HG02870 (cell line): Measurements from ENCODE around the gene RNF167.

ENCODE experiments used
- ATAC-seq: cut with Tn5 transposase; IDR thresholded peaks from one replicate; pipeline ENCODE4 v1.9.1; 2021; ENCODE audit warnings: mild to moderate bottlenecking, moderate library complexity; ENCODE audit not compliant: unreplicated experiment

Gene RNF167

DNA sequence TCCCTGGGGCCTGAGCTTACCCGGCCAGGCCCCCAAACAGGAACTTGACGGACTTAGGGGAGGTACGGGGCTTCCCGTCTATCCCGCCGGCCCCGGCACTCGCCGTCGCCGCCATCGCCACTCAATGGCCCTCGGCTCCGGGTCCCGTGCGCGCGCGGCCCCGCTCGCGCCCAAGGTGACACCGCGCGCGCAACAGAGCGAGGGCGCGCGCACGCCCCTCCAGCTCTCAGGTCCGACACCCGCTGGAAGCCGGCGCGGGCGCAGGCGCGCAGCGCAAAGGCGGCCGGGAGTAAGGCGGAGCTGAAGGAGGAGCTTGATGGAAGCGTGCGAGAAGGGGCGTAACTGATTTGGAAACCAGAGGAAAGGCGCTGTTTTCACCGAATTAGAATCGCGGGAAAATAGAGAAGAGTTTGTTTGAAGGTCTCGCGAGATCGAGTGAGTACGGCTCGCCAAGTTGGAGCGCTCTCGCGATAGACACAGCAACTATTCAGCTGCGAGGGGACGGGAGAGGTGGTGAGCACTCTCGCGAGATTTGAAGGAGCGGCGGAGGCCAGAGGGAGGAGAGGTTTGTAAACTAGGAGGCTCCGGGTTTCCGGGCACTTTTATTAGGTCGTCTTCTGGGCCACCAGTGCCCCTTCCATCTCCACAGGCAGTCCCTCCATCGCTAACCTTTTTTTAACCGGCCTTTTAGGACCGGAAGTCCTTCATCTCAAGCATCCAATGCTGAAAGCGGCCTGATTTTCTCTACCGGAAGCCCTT lies at the start of gene RNF167, which contains the start of gene SLC25A11:
Gene RNF167, plus strand, starts transcription at position 473 of the 759 bp plus-strand sequence. CDS start 642 bp downstream, outside the sequence.
Gene SLC25A11, minus strand, starts transcription at position 251 of the 759 bp plus-strand sequence. Its CDS starts 136 bp downstream, at position 115.
- ATAC-seq: peak; percentile 65

- no peak for ATAC-seq
Observed at GRCh38 chr17:4891411-4892410, 48.4 kb upstream of the RNF167 start.

DNA sequence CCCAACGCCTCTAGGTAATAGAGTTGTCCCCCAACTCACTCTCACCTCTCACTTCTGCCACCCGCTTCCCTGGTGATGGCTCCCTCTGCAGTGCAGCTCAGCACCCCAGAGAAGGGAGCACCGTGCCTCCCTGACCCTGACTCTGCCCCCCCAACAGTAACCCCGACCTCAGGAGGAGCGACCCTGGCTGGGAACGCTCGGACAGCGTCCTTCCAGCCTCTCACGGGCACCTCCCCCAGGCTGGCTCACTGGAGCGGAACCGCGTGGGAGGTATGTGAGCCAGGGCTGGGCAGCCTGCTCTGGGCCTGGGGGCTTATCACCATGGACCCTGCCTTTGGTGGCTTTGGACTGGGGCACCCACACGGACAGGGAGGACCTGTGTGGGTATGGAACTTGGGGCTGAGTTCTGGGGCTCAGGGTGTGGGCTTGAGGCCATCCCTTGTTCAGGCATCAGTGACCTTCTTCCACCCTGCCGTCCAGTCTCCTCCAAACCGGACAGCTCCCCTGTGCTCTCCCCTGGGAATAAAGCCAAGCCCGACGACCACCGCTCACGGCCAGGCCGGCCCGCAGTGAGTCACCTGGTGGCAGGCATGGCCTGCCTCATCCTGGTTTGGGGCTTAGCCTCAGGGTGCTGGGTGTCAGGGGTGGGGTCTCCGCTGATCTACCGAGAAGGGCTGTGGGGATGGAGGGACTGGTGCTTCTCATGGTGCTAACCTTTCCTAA lies 47.4 kb upstream of the RNF167 start:
- ATAC-seq: no peak

GRCh38 chr17:4893272-4893671 lies 46.8 kb upstream of the RNF167 start:
- no peak for ATAC-seq

DNA sequence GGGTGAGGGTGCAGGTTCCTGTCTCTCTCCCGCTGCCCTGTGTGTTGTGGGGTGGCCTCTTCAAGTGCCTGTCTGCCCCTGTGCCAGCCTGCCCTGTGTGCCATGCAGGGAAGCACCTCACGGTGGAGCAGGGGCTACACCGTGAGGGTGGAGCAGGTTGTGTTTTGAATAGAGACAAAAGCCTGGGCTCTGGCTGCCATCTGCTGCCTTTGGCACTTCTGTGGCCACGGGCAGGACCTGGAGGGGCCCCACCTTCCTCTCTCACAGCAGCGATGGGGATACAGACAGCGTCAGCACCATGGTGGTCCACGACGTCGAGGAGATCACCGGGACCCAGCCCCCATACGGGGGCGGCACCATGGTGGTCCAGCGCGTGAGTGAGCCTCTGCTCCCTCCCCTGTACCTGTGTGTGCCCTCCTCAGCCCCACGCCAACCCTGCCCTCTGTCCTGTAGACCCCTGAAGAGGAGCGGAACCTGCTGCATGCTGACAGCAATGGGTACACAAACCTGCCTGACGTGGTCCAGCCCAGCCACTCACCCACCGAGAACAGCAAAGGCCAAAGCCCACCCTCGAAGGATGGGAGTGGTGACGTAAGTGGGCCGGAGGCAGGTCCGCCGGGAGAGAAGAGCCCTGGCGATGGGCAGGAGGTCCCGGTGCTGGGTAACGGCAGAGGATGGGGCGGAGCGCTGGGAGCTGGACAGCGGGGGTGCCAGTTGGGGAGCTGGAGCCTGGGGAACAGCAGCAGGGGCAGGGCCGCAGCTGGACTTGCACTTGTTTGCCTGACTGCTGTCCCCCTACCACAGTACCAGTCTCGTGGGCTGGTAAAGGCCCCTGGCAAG lies 46.1 kb upstream of the RNF167 start:
- no peak for ATAC-seq

DNA sequence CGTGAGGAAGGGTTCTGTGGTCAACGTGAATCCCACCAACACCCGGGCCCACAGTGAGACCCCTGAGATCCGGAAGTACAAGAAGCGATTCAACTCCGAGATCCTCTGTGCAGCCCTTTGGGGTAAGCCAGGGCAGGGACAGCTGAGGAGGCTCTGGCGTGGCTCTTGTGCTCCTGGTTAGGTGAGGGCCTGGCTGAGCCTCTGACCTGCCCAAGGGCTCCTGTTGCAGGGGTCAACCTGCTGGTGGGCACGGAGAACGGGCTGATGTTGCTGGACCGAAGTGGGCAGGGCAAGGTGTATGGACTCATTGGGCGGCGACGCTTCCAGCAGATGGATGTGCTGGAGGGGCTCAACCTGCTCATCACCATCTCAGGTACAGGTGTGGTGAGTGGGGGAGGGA lies 44.9 kb upstream of the RNF167 start:
- ATAC-seq: no peak

DNA sequence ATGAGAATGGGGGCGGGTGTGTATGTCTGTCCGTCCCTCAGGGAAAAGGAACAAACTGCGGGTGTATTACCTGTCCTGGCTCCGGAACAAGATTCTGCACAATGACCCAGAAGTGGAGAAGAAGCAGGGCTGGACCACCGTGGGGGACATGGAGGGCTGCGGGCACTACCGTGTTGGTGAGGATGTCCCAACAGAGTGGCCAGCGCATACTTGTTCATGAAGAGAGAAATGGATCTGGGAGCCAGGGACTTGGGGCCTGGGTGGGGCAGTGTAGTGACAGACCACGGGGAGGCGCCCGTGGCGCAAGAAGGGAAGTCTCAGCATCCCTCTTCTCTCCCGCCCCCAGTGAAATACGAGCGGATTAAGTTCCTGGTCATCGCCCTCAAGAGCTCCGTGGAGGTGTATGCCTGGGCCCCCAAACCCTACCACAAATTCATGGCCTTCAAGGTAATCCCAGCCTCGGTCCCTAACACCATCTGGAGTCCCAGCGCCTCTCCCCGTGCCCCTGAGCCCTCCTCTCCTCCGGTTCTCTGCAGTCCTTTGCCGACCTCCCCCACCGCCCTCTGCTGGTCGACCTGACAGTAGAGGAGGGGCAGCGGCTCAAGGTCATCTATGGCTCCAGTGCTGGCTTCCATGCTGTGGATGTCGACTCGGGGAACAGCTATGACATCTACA lies 44.3 kb upstream of the RNF167 start:
- ATAC-seq: no peak

GRCh38 chr17:4896332-4897197 lies 43.5 kb upstream of the RNF167 start:
- ATAC-seq: no peak

DNA sequence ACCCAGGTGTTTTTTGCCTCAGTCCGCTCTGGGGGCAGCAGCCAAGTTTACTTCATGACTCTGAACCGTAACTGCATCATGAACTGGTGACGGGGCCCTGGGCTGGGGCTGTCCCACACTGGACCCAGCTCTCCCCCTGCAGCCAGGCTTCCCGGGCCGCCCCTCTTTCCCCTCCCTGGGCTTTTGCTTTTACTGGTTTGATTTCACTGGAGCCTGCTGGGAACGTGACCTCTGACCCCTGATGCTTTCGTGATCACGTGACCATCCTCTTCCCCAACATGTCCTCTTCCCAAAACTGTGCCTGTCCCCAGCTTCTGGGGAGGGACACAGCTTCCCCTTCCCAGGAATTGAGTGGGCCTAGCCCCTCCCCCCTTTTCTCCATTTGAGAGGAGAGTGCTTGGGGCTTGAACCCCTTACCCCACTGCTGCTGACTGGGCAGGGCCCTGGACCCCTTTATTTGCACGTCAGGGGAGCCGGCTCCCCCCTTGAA lies 42.8 kb upstream of the RNF167 start:
- ATAC-seq: no peak

DNA sequence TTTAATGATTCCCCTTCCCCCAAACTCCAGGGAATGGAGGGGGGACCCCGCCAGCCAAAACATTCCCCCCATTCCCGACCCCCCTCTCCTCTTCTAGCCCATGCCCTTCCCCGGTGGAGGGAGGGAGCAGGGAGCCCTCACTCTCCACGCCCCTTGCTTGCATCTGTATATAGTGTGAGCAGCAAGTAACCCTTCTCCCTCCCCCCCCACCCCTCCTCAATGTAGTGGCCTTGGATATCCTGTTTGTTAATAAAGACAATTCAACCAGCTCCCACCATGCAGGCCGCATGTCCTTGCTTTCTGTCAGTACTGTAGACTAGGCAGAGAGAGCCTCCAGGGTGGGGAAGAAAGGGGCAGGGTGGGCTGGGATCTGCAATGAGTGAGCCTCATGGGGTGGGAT lies 42.3 kb upstream of the RNF167 start:
- ATAC-seq: no peak

DNA sequence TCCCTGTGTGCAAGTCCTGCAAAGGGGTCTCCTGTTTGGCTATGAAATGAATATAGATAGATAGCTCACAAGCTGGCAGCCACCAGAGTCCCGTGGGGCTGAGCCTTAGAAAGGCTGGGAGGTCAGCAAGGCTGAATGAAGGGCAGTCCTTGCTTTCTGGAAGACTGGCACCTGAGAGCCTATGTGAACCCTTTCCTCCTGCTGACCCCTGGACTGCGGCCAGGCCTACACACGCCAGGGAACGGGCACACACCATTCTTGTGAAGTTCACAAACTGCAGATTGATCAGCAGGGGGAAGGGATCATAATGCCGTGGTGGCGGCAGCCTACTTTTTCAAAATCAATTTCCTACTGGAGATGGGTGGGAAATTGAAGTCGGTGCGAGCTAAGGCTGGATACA lies 41.7 kb upstream of the RNF167 start:
- ATAC-seq: no peak

- no peak for ATAC-seq
Observed at GRCh38 chr17:4898927-4899326, 41.1 kb upstream of the RNF167 start.

DNA sequence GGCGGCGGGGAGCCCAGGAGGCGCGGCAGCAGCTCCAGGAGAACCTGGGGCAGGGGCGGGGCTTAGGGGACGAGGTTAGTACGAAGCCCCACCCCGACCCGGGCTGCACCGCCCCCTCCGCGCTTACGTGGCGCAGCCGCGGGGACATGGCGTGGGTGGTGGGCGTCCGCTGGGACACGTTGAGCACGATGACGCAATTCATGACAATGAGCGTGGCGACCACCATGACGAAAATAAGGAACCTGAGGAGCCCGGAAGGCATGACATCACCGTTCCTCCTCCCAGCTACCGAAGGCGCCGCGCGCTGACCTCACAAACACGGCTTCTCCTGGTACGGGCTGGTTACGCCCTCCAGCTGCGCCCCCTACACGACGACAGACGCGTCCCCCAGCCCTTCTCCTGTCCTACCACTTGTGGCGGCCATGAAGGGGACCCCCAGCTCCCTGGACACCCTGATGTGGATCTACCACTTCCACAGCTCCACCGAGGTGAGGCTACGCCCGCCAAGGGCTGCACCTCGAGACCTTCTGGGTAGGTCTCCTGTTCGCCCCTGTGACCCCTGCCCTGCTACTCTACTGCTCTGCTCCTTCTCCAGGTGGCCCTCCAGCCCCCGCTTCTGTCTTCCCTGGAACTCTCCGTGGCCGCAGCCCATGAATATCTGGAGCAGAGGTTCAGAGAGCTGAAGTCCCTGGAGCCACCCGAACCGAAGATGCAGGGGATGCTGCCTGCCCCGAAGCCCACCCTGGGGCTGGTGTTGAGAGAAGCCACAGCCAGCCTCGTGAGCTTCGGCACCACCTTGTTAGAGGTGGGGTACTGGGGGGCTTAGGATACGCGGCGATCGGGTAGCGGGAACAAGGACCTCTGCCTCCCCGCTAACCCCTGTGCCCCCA lies 40.5 kb upstream of the RNF167 start, which contains the start of gene C17orf107:
Gene C17orf107, plus strand, starts transcription at position 196 of the 890 bp plus-strand sequence. Its CDS starts 227 bp downstream, at position 423.
- peak; percentile 41 for ATAC-seq

DNA sequence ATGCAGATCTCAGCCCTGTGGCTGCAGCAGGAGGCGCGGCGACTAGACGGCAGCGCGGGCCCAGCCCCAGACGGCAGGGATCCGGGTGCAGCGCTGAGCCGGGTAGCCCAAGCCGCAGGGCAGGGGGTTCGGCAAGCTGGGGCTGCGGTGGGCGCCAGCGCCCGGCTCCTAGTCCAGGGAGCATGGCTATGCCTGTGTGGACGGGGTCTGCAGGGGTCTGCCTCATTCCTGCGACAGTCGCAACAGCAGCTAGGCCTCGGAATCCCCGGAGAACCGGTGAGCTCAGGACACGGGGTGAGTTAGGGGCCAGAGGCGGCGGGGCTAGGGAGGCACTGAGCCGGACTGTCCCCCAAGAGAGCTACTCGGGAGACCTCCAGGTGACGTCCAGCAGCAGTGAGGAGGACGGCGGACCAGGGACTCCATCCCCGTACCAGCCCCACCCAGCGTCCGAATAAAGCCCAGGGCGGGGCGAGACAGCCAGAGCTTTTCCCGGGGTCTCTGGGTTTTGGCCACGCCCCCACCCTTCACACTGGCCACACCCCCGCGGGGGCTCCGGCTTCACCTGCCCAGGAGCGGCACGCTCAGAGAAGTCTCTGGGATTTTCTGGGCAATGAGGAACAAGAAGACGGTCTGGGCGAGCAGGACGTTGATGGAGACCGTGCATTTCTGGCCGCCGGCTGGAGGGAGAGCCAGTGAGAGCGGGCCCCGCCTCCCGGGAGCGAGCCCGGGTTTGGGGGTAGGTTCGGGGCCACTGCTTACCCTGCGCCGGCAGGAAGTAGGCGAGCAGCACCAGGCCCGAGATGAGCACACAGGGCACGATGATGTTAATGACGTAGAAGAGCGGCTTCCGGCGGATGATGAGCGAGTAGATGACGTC lies 39.6 kb upstream of the RNF167 start:
- no peak for ATAC-seq

GRCh38 chr17:4901108-4901647 lies 38.9 kb upstream of the RNF167 start:
- ATAC-seq: no peak
